WTC11 (cell line): ENCODE data around the gene GPR183. TPM values are rescaled to one million over a fixed set of nuclear protein-coding genes. Genes with fewer than 3 reads are reported as not detected.
A peak's percentile ranks its signal among the peaks of the same experiment; 100 is the strongest.

Source experiments
- ATAC-seq: fragments of 200-7000 bp; cut with Tn5 transposase; 2 replicates; pipeline ENCODE4 v1.10.0; 2021; ENCODE audit warnings: mild to moderate bottlenecking, moderate library complexity
- CTCF ChIA-PET: fragments of 300-600 bp; sonication (Branson Sonifier 250); formaldehyde crosslinking; loops from one replicate; lab custom pipeline; 2021; ENCODE audit warnings: antibody characterized with exemption; lab: Charles Lee
- POLR2A ChIA-PET: fragments of 350-600 bp; sonication (Branson Sonifier 250); formaldehyde crosslinking; loops from one replicate; lab custom pipeline; 2021; ENCODE audit warnings: antibody characterized with exemption; lab: Charles Lee
- DNase-seq: peaks from one replicate; pipeline ENCODE4 v3.0.0; 2021; ENCODE audit warnings: low spot score
- H3K27ac Mint-ChIP-seq: 2 replicates; pipeline ENCODE4 v1.8.0; 2021; ENCODE audit warnings: mixed read lengths
- H3K27me3 Mint-ChIP-seq: 2 replicates; pipeline ENCODE4 v1.8.0; 2021; ENCODE audit warnings: low read depth, mild to moderate bottlenecking, moderate library complexity, mixed read lengths
- H3K36me3 Mint-ChIP-seq: 2 replicates; pipeline ENCODE4 v1.8.0; 2021; ENCODE audit warnings: mixed read lengths
- H3K4me1 Mint-ChIP-seq: 2 replicates; pipeline ENCODE4 v1.8.0; 2022; ENCODE audit warnings: mixed read lengths
- H3K4me3 Mint-ChIP-seq: 2 replicates; pipeline ENCODE4 v1.8.0; 2021; ENCODE audit warnings: mild to moderate bottlenecking, moderate library complexity, mixed read lengths
- H3K9me3 Mint-ChIP-seq: 2 replicates; pipeline ENCODE4 v1.8.0; 2021; ENCODE audit warnings: mixed read lengths
- ATF1 ChIP-seq: sonication (generic); formaldehyde crosslinking; IDR thresholded peaks from 2 replicates; pipeline ENCODE4 v1.8.1; 2023; ENCODE audit warnings: mild to moderate bottlenecking, moderate library complexity, missing genetic modification reagents
- CBFB ChIP-seq: sonication (generic); formaldehyde crosslinking; IDR thresholded peaks from 2 replicates; pipeline ENCODE4 v1.8.1; 2022; ENCODE audit warnings: mild to moderate bottlenecking, low read depth, missing genetic modification reagents
- FOXK1 ChIP-seq: sonication (generic); formaldehyde crosslinking; IDR thresholded peaks from 2 replicates; pipeline ENCODE4 v1.8.0; 2022; ENCODE audit warnings: mild to moderate bottlenecking, moderate library complexity, missing genetic modification reagents
- GABPB1 ChIP-seq: sonication (generic); formaldehyde crosslinking; IDR thresholded peaks from 2 replicates; pipeline ENCODE4 v1.8.1; 2023; ENCODE audit warnings: mild to moderate bottlenecking, missing genetic modification reagents
- NFE2L1 ChIP-seq: sonication (generic); formaldehyde crosslinking; IDR thresholded peaks from 2 replicates; pipeline ENCODE4 v1.8.1; 2023; ENCODE audit warnings: missing genetic modification reagents
- NR2C2 ChIP-seq: sonication (generic); formaldehyde crosslinking; IDR thresholded peaks from 2 replicates; pipeline ENCODE4 v1.8.0; 2022; ENCODE audit warnings: mild to moderate bottlenecking, missing genetic modification reagents
- NR3C1 ChIP-seq: sonication (generic); formaldehyde crosslinking; conservative IDR thresholded peaks from 2 replicates; pipeline ENCODE4 v1.8.1; 2023; ENCODE audit warnings: low read depth, mild to moderate bottlenecking, missing genetic modification reagents
- PRRX2 ChIP-seq: fragments of 250-450 bp; sonication (Bioruptor Pico); IDR thresholded peaks from 2 replicates; pipeline ENCODE4 v1.8.0; 2021; ENCODE audit warnings: mild to moderate bottlenecking
- ZMAT4 ChIP-seq: fragments of 250-450 bp; sonication (Bioruptor Pico); IDR thresholded peaks from 2 replicates; pipeline ENCODE4 v1.9.0; 2021; ENCODE audit warnings: mild to moderate bottlenecking
- ZNF121 ChIP-seq: sonication (generic); formaldehyde crosslinking; IDR thresholded peaks from 2 replicates; pipeline ENCODE4 v1.8.0; 2023; ENCODE audit warnings: missing genetic modification reagents
- ZNF232 ChIP-seq: sonication (generic); formaldehyde crosslinking; IDR thresholded peaks from 2 replicates; pipeline ENCODE4 v1.8.0; 2022; ENCODE audit warnings: mild to moderate bottlenecking, missing genetic modification reagents
- ZNF317 ChIP-seq: sonication (generic); formaldehyde crosslinking; IDR thresholded peaks from 2 replicates; pipeline ENCODE4 v1.8.1; 2023; ENCODE audit warnings: low read depth, mild to moderate bottlenecking, moderate library complexity, missing genetic modification reagents, borderline replicate concordance
- ZNF416 ChIP-seq: fragments of 250-450 bp; sonication (Bioruptor Pico); IDR thresholded peaks from 2 replicates; pipeline ENCODE4 v1.9.0; 2021; ENCODE audit warnings: mild to moderate bottlenecking, inconsistent platforms
- ZNF425 ChIP-seq: fragments of 250-450 bp; sonication (Bioruptor Pico); conservative IDR thresholded peaks from 2 replicates; pipeline ENCODE4 v1.9.0; 2021; ENCODE audit warnings: mild to moderate bottlenecking
- ZNF532 ChIP-seq: fragments of 250-450 bp; sonication (Bioruptor Pico); IDR thresholded peaks from 2 replicates; pipeline ENCODE4 v1.9.0; 2021; ENCODE audit warnings: mild to moderate bottlenecking, borderline replicate concordance
- ZSCAN18 ChIP-seq: fragments of 250-450 bp; sonication (Bioruptor Pico); IDR thresholded peaks from 2 replicates; pipeline ENCODE4 v2.1.2; 2022; ENCODE audit warnings: mild to moderate bottlenecking, moderate library complexity
- total RNA-seq: library from RNA; stranded (reverse); gene quantifications from 3 replicates; pipeline ENCODE4 v1.2.3, GENCODE V29; 2021
- TF ChIP-seq, protein P1 (sequence below): sonication (generic); formaldehyde crosslinking; IDR thresholded peaks from 2 replicates; pipeline ENCODE4 v1.8.1; 2023; ENCODE audit warnings: mild to moderate bottlenecking, missing genetic modification reagents, borderline replicate concordance

Gene GPR183
- total RNA-seq, 1 experiment from 2014 or later: 0.13 TPM

DNA sequence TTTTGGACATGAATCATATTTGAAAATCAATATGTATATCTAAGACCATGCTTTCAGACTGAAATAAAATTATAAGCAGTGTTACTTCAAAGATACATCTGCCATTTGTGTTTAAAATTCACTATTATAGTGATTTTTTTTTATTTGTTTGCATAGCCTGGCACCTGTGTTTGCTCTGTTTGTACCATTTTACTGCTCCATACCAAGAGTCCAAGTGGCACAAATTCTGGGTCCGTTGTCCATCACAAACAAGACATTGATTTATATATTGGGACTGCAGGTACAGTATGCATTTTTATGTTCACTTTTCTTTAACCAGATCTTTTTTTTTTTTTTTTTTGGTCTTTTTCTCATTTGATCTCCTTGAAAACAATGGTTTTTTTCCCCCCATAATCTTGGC, 6.7 kb upstream of the GPR183 start (continued):
- TF ChIP-seq ZNF532 (no peak), CBFB (no peak), FOXK1 (CRISPR knock-in tag) (no peak), PRRX2 (CRISPR knock-in tag) (no peak)
- TF ChIP-seq, all 79 proteins: peak for 0

GRCh38 chr13:99313501-99313900, 6.3 kb upstream of the GPR183 start:
- no peak for DNase-seq
- no peaks in the 10 kb centered on the region for H3K9me3 Mint-ChIP-seq
- POLR2A ChIA-PET: no interaction called here
- H3K27me3 Mint-ChIP-seq: no peaks in the 10 kb centered on the region
- H3K4me1 Mint-ChIP-seq: peaks cover 28% of the 10 kb centered on the region
- CTCF ChIA-PET: no interaction called here
- peak; percentile 71 for ATAC-seq
- H3K36me3 Mint-ChIP-seq: peaks cover 15% of the 10 kb centered on the region
- H3K4me3 Mint-ChIP-seq: no peak overlapping the region
- no peak for TF ChIP-seq NR2C2 (CRISPR knock-in tag)
- peak overlapping the region; percentile 3; the same call in 1 of the 2 replicates for H3K27ac Mint-ChIP-seq

DNA sequence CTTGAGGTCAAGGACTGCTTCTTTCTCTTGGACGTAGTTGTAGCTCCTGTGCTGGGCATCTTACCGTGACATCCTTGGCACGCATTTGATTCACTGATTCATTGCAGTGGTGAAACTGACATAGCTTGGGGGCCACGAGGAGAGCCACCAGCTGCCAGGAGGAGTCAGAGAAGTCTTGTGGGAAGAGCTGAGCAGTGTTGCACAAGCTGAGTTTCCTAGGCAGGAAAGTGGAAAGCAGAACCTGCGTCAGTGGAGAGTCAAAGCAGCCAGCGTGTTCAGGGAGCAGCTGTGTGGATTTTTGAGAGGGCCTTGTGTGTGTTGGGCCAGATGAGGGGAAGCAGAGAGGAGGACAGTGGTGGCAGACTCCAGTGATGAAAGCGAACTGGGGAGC, 5.3 kb upstream of the GPR183 start:
- H3K36me3 Mint-ChIP-seq: peaks cover 14% of the 10 kb centered on the region
- DNase-seq (no peak), ATAC-seq (no peak)
- H3K4me1 Mint-ChIP-seq: peaks cover 28% of the 10 kb centered on the region
- ChIA-PET POLR2A (interaction anchor here (0.5 kb wide), 1 partner anchor 25 kb away, joined by 4 read pairs; no protein-coding TSS in a partner anchor), CTCF (no interaction called here)
- no peaks in the 10 kb centered on the region for H3K27me3 Mint-ChIP-seq
- no peak overlapping the region for H3K4me3 Mint-ChIP-seq
- no peaks in the 10 kb centered on the region for H3K9me3 Mint-ChIP-seq
- H3K27ac Mint-ChIP-seq: peak overlapping the region; percentile 81; the same call in 1 of the 2 replicates
- TF ChIP-seq ZNF232: no peak
- TF ChIP-seq ZSCAN18 (CRISPR knock-in tag): no peak
- TF ChIP-seq, protein P1, sequence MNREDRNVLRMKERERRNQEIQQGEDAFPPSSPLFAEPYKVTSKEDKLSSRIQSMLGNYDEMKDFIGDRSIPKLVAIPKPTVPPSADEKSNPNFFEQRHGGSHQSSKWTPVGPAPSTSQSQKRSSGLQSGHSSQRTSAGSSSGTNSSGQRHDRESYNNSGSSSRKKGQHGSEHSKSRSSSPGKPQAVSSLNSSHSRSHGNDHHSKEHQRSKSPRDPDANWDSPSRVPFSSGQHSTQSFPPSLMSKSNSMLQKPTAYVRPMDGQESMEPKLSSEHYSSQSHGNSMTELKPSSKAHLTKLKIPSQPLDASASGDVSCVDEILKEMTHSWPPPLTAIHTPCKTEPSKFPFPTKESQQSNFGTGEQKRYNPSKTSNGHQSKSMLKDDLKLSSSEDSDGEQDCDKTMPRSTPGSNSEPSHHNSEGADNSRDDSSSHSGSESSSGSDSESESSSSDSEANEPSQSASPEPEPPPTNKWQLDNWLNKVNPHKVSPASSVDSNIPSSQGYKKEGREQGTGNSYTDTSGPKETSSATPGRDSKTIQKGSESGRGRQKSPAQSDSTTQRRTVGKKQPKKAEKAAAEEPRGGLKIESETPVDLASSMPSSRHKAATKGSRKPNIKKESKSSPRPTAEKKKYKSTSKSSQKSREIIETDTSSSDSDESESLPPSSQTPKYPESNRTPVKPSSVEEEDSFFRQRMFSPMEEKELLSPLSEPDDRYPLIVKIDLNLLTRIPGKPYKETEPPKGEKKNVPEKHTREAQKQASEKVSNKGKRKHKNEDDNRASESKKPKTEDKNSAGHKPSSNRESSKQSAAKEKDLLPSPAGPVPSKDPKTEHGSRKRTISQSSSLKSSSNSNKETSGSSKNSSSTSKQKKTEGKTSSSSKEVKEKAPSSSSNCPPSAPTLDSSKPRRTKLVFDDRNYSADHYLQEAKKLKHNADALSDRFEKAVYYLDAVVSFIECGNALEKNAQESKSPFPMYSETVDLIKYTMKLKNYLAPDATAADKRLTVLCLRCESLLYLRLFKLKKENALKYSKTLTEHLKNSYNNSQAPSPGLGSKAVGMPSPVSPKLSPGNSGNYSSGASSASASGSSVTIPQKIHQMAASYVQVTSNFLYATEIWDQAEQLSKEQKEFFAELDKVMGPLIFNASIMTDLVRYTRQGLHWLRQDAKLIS (CRISPR knock-in tag): no peak
- no peak for TF ChIP-seq ZNF532
- TF ChIP-seq NR3C1 (CRISPR knock-in tag): no peak
- no peak for TF ChIP-seq GABPB1 (CRISPR knock-in tag)
- no peak for TF ChIP-seq ZNF121 (CRISPR knock-in tag)
- no peak for TF ChIP-seq ATF1
- no peak for TF ChIP-seq NFE2L1
- TF ChIP-seq ZNF425 (CRISPR knock-in tag): no peak
- TF ChIP-seq ZMAT4: no peak
- TF ChIP-seq ZNF317 (CRISPR knock-in tag): no peak
- TF ChIP-seq ZNF416 (CRISPR knock-in tag): no peak
